Measurements from ENCODE around the gene FAM167B. TPM values are rescaled to one million over a fixed set of nuclear protein-coding genes. Genes with fewer than 3 reads are reported as not detected.

FAM167B gene
- polyA plus RNA-seq, 1 donor (not counting 4 experiments of a cell fraction or from before 2014, with no cell fraction given): 0.07 TPM

- H3K9me1 ChIP-seq (ENCODE audit: control insufficient read depth, extremely low read depth, insufficient read depth, low read length): no peaks in the 10 kb centered on the region
- no peaks in the 10 kb centered on the region for H3K79me2 ChIP-seq (ENCODE audit: control insufficient read depth, insufficient read depth, low read length)
- FAIRE-seq (peak; percentile 86), DNase-seq (ENCODE audit: low read depth, low spot score) (peak; percentile 71)
- H3K9ac ChIP-seq (ENCODE audit: control insufficient read depth, extremely low read depth, insufficient read depth, low read length): peak overlapping the region; percentile 25
- H3K4me1 ChIP-seq (ENCODE audit: control insufficient read depth, extremely low read depth, insufficient read depth, low read length): peaks cover 13% of the 10 kb centered on the region
- TF ChIP-seq EZH2 (IDR thresholded peaks at IDR 0.05; ENCODE audit: low read length): no peak
- no peak for TF ChIP-seq CTCF (optimal IDR thresholded peaks at IDR 0.05 in 1 of 3, IDR thresholded peaks at IDR 0.05 in 1 of 3, conservative IDR thresholded peaks at IDR 0.05 in 1 of 3; ENCODE audit: extremely low read depth in 1 of 3, insufficient read depth in 2 of 3, low read length in 3 of 3)
- peak overlapping the region; percentile 54 for H2AFZ ChIP-seq (ENCODE audit: control insufficient read depth, low read length)
- peaks cover 10% of the 10 kb centered on the region for H3K27me3 ChIP-seq (ENCODE audit: control insufficient read depth, extremely low read depth, insufficient read depth, low read length)
- H3K4me3 ChIP-seq (ENCODE audit: control insufficient read depth in 2 of 3, extremely low read depth in 1 of 3, insufficient read depth in 2 of 3, low read depth in 1 of 3, low read length in 3 of 3): peak overlapping the region in 1 of 3 experiments; percentile 31
- no peaks in the 10 kb centered on the region for H4K20me1 ChIP-seq (ENCODE audit: control insufficient read depth, extremely low read depth, insufficient read depth, low read length)
- peak overlapping the region; percentile 55 for H3K4me2 ChIP-seq (ENCODE audit: control insufficient read depth, extremely low read depth, insufficient read depth, low read depth, low read length)
- no peak overlapping the region for H3K27ac ChIP-seq (ENCODE audit: control insufficient read depth, insufficient read depth, low read length)
- no peaks in the 10 kb centered on the region for H3K9me3 ChIP-seq (ENCODE audit: control insufficient read depth, low read depth, low read length)
- H3K36me3 ChIP-seq (ENCODE audit: control insufficient read depth in 2 of 2, extremely low read depth in 1 of 2, insufficient read depth in 2 of 2, low read length in 2 of 2): no peaks in the 10 kb centered on the region
- dilution Hi-C loops (cut with MboI; ENCODE audit: extremely low pct_ligation_motif_present, low sequenced_read_pairs): no loop called here
Observed at GRCh38 chr1:32273391-32274208, 26.6 kb downstream of the FAM167B start.

- no peak overlapping the region for H2AFZ ChIP-seq (ENCODE audit: control insufficient read depth, low read length)
- no peak for TF ChIP-seq CTCF (optimal IDR thresholded peaks at IDR 0.05 in 1 of 3, IDR thresholded peaks at IDR 0.05 in 1 of 3, conservative IDR thresholded peaks at IDR 0.05 in 1 of 3; ENCODE audit: extremely low read depth in 1 of 3, insufficient read depth in 2 of 3, low read length in 3 of 3)
- no peak for TF ChIP-seq EZH2 (IDR thresholded peaks at IDR 0.05; ENCODE audit: low read length)
- H3K27ac ChIP-seq (ENCODE audit: control insufficient read depth, insufficient read depth, low read length): no peak overlapping the region
- no peaks in the 10 kb centered on the region for H3K36me3 ChIP-seq (ENCODE audit: control insufficient read depth in 2 of 2, extremely low read depth in 1 of 2, insufficient read depth in 2 of 2, low read length in 2 of 2)
- peaks cover 10% of the 10 kb centered on the region for H3K27me3 ChIP-seq (ENCODE audit: control insufficient read depth, extremely low read depth, insufficient read depth, low read length)
- peaks cover 13% of the 10 kb centered on the region for H3K4me1 ChIP-seq (ENCODE audit: control insufficient read depth, extremely low read depth, insufficient read depth, low read length)
- no peaks in the 10 kb centered on the region for H4K20me1 ChIP-seq (ENCODE audit: control insufficient read depth, extremely low read depth, insufficient read depth, low read length)
- FAIRE-seq: no peak
- dilution Hi-C loops (cut with MboI; ENCODE audit: extremely low pct_ligation_motif_present, low sequenced_read_pairs): no loop called here
- H3K79me2 ChIP-seq (ENCODE audit: control insufficient read depth, insufficient read depth, low read length): no peaks in the 10 kb centered on the region
- H3K4me3 ChIP-seq (ENCODE audit: control insufficient read depth in 2 of 3, extremely low read depth in 1 of 3, insufficient read depth in 2 of 3, low read depth in 1 of 3, low read length in 3 of 3): no peak overlapping the region
- no peak overlapping the region for H3K4me2 ChIP-seq (ENCODE audit: control insufficient read depth, extremely low read depth, insufficient read depth, low read depth, low read length)
- H3K9me1 ChIP-seq (ENCODE audit: control insufficient read depth, extremely low read depth, insufficient read depth, low read length): no peaks in the 10 kb centered on the region
- DNase-seq (ENCODE audit: low read depth, low spot score): no peak
- no peak overlapping the region for H3K9ac ChIP-seq (ENCODE audit: control insufficient read depth, extremely low read depth, insufficient read depth, low read length)
- no peaks in the 10 kb centered on the region for H3K9me3 ChIP-seq (ENCODE audit: control insufficient read depth, low read depth, low read length)
Observed at GRCh38 chr1:32274646-32275340, 27.8 kb downstream of the FAM167B start.
